ENCODE results near the gene SBF2. TPM values are rescaled to one million over a fixed set of nuclear protein-coding genes. Genes with fewer than 3 reads are reported as not detected.

The SBF2 gene
- total RNA-seq, 2 donors from 2014 or later = 22.8 to 23.9 TPM

- no peak overlapping the region for H3K4me3 ChIP-seq
- H3K27ac ChIP-seq = no peak overlapping the region
- H3K9me3 ChIP-seq = no peaks in the 10 kb centered on the region
- peaks cover 0 to 23% of the 10 kb centered on the region in 2 donors for H3K4me1 ChIP-seq
- TF ChIP-seq CTCF (IDR thresholded peaks at IDR 0.05) = no peak
- peaks cover 7% of the 10 kb centered on the region for H3K36me3 ChIP-seq
- H3K27me3 ChIP-seq = no peaks in the 10 kb centered on the region
- DNase-seq (ENCODE audit: low spot score) = no peak
Measured at GRCh38 chr11:9774591-9775397, 519.2 kb downstream of the SBF2 start.

- TF ChIP-seq CTCF (IDR thresholded peaks at IDR 0.05) = no peak
- DNase-seq (ENCODE audit: low spot score) = no peak
- peaks cover 0 to 23% of the 10 kb centered on the region in 2 donors for H3K4me1 ChIP-seq
- H3K27me3 ChIP-seq = no peaks in the 10 kb centered on the region
- H3K9me3 ChIP-seq = no peaks in the 10 kb centered on the region
- H3K27ac ChIP-seq = no peak overlapping the region
- H3K36me3 ChIP-seq = peaks cover under 1% of the 10 kb centered on the region
- H3K4me3 ChIP-seq = no peak overlapping the region
Measured at GRCh38 chr11:9774109-9774508, 519.9 kb downstream of the SBF2 start.

GRCh38 chr11:9773524-9773923 is 520.5 kb downstream of the SBF2 start:
- no peaks in the 10 kb centered on the region for H3K9me3 ChIP-seq

GRCh38 chr11:9772218-9772617 is 521.8 kb downstream of the SBF2 start:
- Histone ChIP-seq H3K4me3 (no peak overlapping the region), H3K27me3 (no peaks in the 10 kb centered on the region), H3K4me1 (peaks cover 0 to 23% of the 10 kb centered on the region in 2 donors), H3K27ac (no peak overlapping the region), H3K36me3 (no peaks in the 10 kb centered on the region), H3K9me3 (no peaks in the 10 kb centered on the region)
- no peak for DNase-seq (ENCODE audit: low spot score)
- no peak for TF ChIP-seq CTCF (IDR thresholded peaks at IDR 0.05)

More at GRCh38 chr11:9773524-9773923, 520.5 kb downstream of the SBF2 start:
- no peaks in the 10 kb centered on the region for H3K27me3 ChIP-seq
- DNase-seq (ENCODE audit: low spot score) = no peak
- H3K27ac ChIP-seq = no peak overlapping the region
- no peak overlapping the region for H3K4me3 ChIP-seq
- H3K4me1 ChIP-seq = peaks cover 0 to 23% of the 10 kb centered on the region in 2 donors
- no peak for TF ChIP-seq CTCF (IDR thresholded peaks at IDR 0.05)
- H3K36me3 ChIP-seq = no peaks in the 10 kb centered on the region

GRCh38 chr11:9771071-9771511 is 522.9 kb downstream of the SBF2 start:
- no peak overlapping the region for H3K27ac ChIP-seq
- H3K27me3 ChIP-seq = no peaks in the 10 kb centered on the region
- no peak for DNase-seq (ENCODE audit: low spot score)
- no peak overlapping the region for H3K4me3 ChIP-seq
- H3K4me1 ChIP-seq = peaks cover 0 to 28% of the 10 kb centered on the region in 2 donors
- no peak for TF ChIP-seq CTCF (IDR thresholded peaks at IDR 0.05)
- no peaks in the 10 kb centered on the region for H3K36me3 ChIP-seq
- H3K9me3 ChIP-seq = no peaks in the 10 kb centered on the region
